Cardiac muscle cell (in vitro differentiated cells and primary cell): ENCODE measurements around the gene MGAT4B. TPM values are rescaled to one million over a fixed set of nuclear protein-coding genes. Genes with fewer than 3 reads are reported as not detected.

Experiments
- DNase-seq, 2 donors: peaks; one replicate each; pipeline versions ENCODE4 v3.0.0 to v3.0.0-alpha.2; 2010 to 2017; ENCODE audit warnings: low read depth in 1 of 2, low spot score in 1 of 2
- H3K27ac ChIP-seq: fragments of 200-600 bp; sonication (generic); 2 replicates; pipeline ENCODE4 v1.5.1; 2016
- H3K27me3 ChIP-seq: fragments of 200-600 bp; sonication (generic); 2 replicates; pipeline ENCODE4 v1.6.0; 2016; ENCODE audit warnings: control low read depth
- H3K36me3 ChIP-seq: fragments of 200-600 bp; sonication (generic); 2 replicates; pipeline ENCODE4 v1.5.1; 2016; ENCODE audit warnings: control low read depth
- H3K4me1 ChIP-seq: fragments of 200-600 bp; sonication (generic); 2 replicates; pipeline ENCODE4 v1.8.1; 2017; ENCODE audit warnings: low read depth, mild to moderate bottlenecking, mixed run types
- H3K4me3 ChIP-seq: fragments of 200-600 bp; sonication (generic); 2 replicates; pipeline ENCODE4 v1.5.1; 2016; ENCODE audit warnings: mild to moderate bottlenecking
- H3K9me3 ChIP-seq: fragments of 200-600 bp; sonication (generic); 2 replicates; pipeline ENCODE4 v1.5.1; 2017; ENCODE audit warnings: low read depth, mild to moderate bottlenecking, control low read depth
- polyA plus RNA-seq: library from polyadenylated mRNA; unstranded; fragments of >200 nt; fragmentation: Nextera tagmentation; extraction: Ambion mirVana; gene quantifications from 2 replicates; pipeline ENCODE4 v1.2.1, GENCODE V29; 2016
- total RNA-seq: library from RNA; depleted of rRNA; stranded (reverse); fragments of >200 nt; gene quantifications from 2 replicates; pipeline ENCODE4 v1.2.3, GENCODE V29; 2016
- TF ChIP-seq, protein P1 (sequence below): IDR thresholded peaks from 2 replicates; pipeline ENCODE4 v1.5.1; 2012; ENCODE audit warnings: low read depth, mild to moderate bottlenecking, low read length

Gene MGAT4B
- total and polyA plus RNA-seq, 2 experiments from 2014 or later: 184 to 192 TPM

- Histone ChIP-seq H3K4me3 (no peak overlapping the region), H3K27me3 (no peaks in the 10 kb centered on the region), H3K4me1 (peaks cover 43% of the 10 kb centered on the region), H3K9me3 (no peaks in the 10 kb centered on the region), H3K27ac (peak overlapping the region; percentile 95), H3K36me3 (no peaks in the 10 kb centered on the region)
- DNase-seq: no peak
- TF ChIP-seq, protein P1, sequence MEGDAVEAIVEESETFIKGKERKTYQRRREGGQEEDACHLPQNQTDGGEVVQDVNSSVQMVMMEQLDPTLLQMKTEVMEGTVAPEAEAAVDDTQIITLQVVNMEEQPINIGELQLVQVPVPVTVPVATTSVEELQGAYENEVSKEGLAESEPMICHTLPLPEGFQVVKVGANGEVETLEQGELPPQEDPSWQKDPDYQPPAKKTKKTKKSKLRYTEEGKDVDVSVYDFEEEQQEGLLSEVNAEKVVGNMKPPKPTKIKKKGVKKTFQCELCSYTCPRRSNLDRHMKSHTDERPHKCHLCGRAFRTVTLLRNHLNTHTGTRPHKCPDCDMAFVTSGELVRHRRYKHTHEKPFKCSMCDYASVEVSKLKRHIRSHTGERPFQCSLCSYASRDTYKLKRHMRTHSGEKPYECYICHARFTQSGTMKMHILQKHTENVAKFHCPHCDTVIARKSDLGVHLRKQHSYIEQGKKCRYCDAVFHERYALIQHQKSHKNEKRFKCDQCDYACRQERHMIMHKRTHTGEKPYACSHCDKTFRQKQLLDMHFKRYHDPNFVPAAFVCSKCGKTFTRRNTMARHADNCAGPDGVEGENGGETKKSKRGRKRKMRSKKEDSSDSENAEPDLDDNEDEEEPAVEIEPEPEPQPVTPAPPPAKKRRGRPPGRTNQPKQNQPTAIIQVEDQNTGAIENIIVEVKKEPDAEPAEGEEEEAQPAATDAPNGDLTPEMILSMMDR: no peak
Observed at GRCh38 chr5:179753971-179754370, 52.7 kb downstream of the MGAT4B start.

DNA sequence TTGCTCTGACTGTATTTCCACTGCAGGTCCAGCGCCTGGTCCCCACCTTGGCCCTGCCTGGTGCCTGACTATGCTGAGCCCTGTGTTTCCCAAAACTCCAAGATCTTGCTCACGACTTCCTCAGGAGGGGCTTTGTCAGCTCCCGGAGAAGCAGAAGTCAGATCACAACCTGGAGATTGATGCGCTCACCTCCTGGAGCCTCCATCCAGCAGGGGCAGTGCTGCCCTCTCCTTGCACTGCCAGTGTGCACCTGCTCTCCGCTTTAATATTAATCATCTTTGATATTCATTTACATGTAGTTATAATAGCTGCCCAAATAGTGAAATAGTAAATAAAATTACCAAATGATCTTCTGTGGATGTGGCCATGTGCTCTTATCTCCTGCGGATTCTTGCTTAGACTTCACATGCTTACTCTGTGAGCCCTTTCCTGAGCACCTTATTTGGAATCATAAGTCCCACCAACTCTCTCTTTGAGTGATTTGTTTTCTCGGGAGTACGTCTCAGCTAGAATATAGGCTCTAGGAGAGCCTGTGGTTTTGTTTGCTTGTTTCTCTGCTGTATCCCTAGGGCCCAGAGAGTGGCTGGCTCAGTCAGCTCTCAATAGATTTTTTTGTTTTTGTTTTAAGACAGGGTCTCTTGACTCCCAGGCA is 56.7 kb downstream of the MGAT4B start:
- Histone ChIP-seq H3K4me1 (peaks cover 19% of the 10 kb centered on the region), H3K9me3 (no peaks in the 10 kb centered on the region), H3K27ac (peak overlapping the region; percentile 85), H3K36me3 (no peaks in the 10 kb centered on the region), H3K27me3 (no peaks in the 10 kb centered on the region), H3K4me3 (no peak overlapping the region)
- TF ChIP-seq, protein P1: no peak
- DNase-seq: no peak

GRCh38 chr5:179747811-179748210 is 58.9 kb downstream of the MGAT4B start:
- H3K27me3 ChIP-seq: no peaks in the 10 kb centered on the region
- H3K4me3 ChIP-seq: no peak overlapping the region
- H3K27ac ChIP-seq: no peak overlapping the region
- peaks cover 9% of the 10 kb centered on the region for H3K4me1 ChIP-seq
- H3K36me3 ChIP-seq: no peaks in the 10 kb centered on the region
- no peaks in the 10 kb centered on the region for H3K9me3 ChIP-seq
- peak in 1 of 2 donors; percentile 24 for DNase-seq
- TF ChIP-seq, protein P1: no peak

Other genes starting within 250 kb of the MGAT4B start
- gene HNRNPH1, start 183.2 kb downstream of the MGAT4B start, total RNA-seq: 467 and 569 TPM in 2 replicates
- 119 and 126 TPM in 2 replicates for gene HNRNPH1, start 183.2 kb downstream of the MGAT4B start, polyA plus RNA-seq
- gene CBY3, start 125.8 kb downstream of the MGAT4B start, total RNA-seq: 0.18 TPM in 1 of 2 replicates, not detected in the other
- gene CBY3, start 125.8 kb downstream of the MGAT4B start, polyA plus RNA-seq: 0.18 and 2.6 TPM in 2 replicates
- 319 and 464 TPM in 2 replicates for gene CANX, start 107.9 kb downstream of the MGAT4B start, total RNA-seq
- gene CANX, start 107.9 kb downstream of the MGAT4B start, polyA plus RNA-seq: 286 and 358 TPM in 2 replicates
- 35.8 and 38.8 TPM in 2 replicates for gene MAML1, start 74.0 kb downstream of the MGAT4B start, total RNA-seq
- gene MAML1, start 74.0 kb downstream of the MGAT4B start, polyA plus RNA-seq: 14.4 and 24.2 TPM in 2 replicates
- gene LTC4S, start 12.9 kb downstream of the MGAT4B start, total RNA-seq: 5.3 and 10.2 TPM in 2 replicates
- 7.8 and 14.0 TPM in 2 replicates for gene LTC4S, start 12.9 kb downstream of the MGAT4B start, polyA plus RNA-seq
- 110 and 115 TPM in 2 replicates for gene SQSTM1, start 14.0 kb upstream of the MGAT4B start, total RNA-seq
- 108 and 144 TPM in 2 replicates for gene SQSTM1, start 14.0 kb upstream of the MGAT4B start, polyA plus RNA-seq
- 48.0 and 57.5 TPM in 2 replicates for gene MRNIP, start 52.0 kb upstream of the MGAT4B start, total RNA-seq
- gene MRNIP, start 52.0 kb upstream of the MGAT4B start, polyA plus RNA-seq: 28.8 and 40.3 TPM in 2 replicates
- 72.2 and 113 TPM in 2 replicates for gene TBC1D9B, start 101.0 kb upstream of the MGAT4B start, total RNA-seq
- gene TBC1D9B, start 101.0 kb upstream of the MGAT4B start, polyA plus RNA-seq: 63.6 and 64.5 TPM in 2 replicates